CD4-positive, alpha-beta T cell treated with Interleukin-15 for 1 hour (primary cell): ENCODE data around the gene NDC80.

Source experiments
- DNase-seq: peaks from one replicate; pipeline ENCODE4 v3.0.0-alpha.2; 2020

NDC80 gene

DNA sequence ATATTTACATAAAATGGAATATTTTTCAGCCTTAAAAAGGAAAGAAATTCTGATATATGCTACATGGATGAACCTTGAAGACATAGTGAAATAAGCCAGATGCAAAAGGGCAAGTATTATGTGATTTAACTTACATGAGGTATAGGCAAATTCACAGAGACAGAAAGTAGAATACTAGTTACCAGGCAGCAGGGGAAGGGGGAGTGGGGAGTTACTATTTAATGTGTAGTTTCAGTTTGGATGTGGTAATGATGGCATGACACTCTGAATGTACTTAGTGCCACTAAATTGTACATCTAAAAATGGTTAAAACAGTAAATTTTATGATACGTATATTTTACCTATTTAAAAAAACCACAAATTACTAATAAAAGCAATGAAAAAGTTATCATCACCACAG lies 12.1 kb upstream of the NDC80 start:
- DNase-seq, result no peak

DNA sequence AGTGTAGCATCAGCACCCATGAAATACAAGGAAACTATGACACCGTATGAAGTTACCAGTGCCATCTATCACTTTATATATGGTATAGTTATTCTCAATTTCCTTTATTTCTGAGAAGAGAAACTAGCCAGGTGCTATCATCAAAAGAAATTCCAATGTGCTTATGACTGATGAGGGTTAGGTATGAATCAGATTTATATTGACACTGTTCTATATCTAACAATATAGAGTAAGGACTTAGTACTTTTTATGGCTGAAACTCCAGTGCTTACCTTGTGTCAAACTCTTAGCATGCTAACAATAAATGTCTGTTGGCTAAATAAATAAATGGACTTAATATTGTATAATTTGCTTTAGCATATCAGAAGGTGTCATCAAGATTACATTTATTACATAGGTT lies 7.0 kb upstream of the NDC80 start:
- no peak for DNase-seq

DNA sequence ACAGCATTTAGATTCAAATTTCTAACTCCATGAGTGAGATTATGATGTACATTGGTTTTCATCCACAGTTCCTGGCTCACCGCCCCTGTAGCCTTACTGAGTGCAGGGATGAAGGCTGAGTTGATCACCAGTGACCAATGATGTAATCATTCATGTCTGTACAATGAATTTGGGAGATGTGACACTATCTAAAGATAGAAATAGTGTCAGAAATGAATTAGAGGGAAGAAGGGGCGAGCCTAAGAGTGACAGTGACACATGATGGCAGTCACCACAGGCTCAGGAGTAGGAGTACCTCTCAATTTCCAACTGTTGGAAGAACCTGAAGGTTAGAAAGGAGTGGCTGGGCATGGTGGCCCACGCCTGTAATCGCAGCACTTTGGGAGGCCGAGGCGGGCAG lies 3.2 kb upstream of the NDC80 start:
- no peak for DNase-seq

DNA sequence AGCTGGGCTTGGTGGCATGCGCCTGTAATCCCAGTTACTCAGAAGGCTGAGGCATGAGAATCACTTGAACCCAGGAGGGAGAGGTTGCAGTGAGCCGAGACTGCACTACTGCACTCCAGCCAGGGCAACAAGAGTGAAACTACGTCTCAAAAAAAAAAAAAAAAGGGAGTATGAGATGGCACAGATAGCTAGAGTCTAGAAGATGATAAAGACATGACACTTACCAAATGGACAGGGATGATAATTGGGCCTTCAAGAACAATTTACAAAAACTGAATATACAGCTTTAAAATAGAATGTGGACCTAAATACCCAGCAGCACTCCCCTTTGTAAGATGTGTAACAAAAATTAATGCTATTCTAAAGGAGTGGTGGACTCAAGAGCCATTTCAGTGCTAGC lies 2.8 kb upstream of the NDC80 start:
- no peak for DNase-seq

DNA sequence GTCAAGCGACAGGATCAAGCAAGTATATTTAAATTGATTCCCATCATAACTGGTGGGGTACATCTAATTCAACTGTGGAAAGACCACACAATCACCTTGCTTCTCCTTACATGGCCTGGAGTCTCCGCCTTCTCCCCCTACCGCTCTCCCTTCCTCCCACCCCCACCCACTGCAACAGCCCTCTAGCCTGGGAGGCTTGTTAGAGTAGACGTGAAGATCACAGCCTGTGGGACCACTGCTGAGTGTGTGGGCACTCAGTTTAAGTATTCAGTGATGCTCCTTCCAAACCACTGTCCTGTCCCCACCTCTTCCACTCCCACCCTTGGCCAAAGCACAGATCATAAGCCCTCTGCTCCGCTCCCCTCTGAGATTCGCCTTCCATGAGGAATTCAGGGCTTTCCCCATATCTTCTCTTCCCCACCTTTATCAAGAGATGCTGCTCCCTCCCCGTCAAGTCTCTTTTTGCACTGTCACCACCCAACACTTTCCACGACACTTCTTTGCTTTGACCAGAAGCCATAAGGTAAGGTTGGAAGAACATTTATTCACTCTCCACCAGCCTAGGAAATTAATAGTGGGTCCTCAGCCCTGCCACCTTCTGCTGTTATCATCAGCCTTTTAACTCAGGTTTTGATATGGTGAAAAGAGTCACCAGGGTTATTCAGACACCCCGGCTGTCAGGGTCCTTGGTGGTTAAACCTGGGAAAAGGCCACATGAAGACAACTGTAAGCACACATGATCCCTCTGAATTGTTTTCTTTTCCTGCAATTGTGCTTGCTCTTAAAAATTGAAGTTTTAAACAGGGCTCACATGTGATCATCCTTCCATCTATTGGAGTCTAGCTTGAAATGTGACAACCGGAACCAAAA lies 1.8 kb upstream of the NDC80 start:
- no peak for DNase-seq

DNA sequence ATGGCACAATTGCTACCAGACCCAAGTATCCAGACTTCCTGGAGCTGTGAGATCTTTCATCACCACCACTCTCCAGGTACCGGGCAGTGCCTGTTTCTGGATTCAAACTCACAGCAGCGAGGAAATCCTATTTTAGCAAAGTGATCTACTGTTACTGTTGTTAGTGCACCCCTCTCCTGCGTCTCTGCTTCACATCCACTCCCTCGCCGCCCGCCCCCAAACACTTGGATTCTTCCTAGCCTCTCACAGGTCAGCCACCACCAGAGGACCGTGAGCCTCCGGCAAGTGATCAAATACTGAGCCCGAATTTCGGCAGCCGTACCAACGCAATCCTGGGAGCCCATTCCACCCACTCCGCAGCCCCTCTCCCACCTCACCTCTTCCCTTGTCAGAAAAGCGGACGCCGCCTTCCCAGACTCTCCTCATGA lies 571 bp upstream of the NDC80 start:
- DNase-seq, result peak; percentile 69

DNA sequence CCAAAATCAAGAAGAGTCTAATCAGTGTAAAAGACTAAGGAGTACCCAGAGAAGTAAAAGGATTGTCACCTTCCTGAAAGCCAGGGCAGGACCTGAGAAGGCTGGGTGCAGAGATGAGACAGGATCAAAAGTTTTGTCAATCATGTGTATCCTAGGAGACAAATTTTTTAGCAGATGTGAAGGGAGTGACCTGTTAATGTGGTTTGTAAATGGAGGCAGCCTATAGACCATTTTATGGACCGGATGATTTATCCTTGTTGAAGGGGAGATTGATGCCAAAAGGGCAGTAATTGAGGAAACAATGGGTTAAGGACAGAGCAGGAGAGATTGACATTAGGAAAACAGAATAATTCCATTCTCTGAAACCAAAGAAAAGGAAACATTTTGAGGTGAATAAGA lies 813 bp downstream of the NDC80 start:
- DNase-seq, result no peak

DNA sequence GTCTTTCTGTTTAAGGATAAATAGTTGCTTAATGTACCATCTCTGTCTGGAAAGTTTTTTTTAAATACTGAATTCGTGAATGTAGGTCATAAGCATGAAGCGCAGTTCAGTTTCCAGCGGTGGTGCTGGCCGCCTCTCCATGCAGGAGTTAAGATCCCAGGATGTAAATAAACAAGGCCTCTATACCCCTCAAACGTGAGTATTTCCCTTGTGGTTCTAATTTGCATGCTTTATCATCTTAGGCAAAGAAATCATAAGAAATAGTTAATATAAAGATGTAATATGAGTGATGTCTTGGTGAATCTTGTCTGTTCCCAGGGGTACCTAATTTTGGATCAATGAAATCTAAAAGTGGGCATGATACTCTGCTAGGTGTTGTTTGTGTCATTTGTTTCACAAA lies 1.5 kb downstream of the NDC80 start:
- DNase-seq, result no peak

DNA sequence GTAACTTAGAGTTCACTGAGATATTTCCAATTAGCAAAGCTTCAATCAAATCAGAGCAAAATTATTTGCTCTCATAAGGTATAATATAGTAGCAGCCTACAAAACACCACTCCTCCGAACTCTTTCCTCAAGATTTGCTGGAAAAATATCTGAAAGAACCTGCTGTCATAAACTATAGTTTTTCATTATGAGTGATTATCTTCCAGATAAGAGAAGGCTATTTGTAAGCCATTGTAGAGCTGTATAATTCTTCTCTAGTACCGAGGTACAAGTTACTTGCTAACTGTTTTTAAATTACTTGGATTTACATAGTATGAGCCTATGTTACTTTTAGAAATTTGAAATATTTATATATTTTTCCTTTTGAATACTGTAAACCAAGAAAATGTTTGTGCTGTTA lies 2.1 kb downstream of the NDC80 start:
- no peak for DNase-seq

DNA sequence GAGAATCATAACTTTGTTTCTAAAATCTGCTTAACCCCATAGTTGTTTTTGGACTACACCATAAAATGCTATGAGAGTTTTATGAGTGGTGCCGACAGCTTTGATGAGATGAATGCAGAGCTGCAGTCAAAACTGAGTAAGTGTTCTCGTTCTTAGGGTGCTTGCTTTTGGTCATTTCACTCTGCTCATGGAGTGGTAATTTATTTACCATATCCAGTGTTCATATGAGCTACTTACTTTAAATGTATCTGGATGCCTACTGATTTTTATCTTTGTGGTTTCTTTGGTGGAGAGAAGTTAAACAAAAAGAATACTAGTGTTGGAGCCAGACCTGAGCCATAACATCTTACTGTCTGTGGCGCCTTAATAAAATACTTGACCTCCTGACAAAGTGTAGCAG lies 16.4 kb downstream of the NDC80 start:
- no peak for DNase-seq

DNA sequence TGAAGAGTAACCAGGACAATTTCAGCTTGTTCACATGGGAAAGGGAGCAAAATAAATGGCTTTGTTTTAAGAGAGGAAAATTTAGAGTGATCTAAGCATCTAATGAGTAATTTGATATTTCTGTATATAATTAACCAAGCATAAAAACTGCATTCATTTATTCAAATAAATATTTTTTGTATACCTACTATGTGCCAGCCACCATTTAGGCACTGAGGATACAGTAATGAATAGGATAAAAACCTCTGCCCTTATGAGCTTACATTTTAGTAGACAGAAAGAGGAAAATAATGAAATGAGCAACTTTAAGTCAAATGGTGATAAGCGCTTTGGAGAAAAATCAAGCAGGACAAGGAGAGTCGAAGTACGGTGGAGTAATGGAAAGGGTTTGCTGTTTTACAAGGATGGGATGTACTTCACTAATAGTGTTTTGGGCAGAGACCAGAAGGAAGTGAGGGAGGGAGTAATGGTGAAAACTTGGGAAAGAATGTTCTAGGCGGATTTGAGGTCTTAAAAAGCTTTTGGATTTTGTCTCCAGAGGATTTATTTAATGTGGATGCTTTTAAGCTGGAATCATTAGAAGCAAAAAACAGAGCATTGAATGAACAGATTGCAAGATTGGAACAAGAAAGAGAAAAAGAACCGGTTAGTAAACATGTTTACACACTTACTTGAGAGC lies 17.4 kb downstream of the NDC80 start:
- DNase-seq, result no peak

DNA sequence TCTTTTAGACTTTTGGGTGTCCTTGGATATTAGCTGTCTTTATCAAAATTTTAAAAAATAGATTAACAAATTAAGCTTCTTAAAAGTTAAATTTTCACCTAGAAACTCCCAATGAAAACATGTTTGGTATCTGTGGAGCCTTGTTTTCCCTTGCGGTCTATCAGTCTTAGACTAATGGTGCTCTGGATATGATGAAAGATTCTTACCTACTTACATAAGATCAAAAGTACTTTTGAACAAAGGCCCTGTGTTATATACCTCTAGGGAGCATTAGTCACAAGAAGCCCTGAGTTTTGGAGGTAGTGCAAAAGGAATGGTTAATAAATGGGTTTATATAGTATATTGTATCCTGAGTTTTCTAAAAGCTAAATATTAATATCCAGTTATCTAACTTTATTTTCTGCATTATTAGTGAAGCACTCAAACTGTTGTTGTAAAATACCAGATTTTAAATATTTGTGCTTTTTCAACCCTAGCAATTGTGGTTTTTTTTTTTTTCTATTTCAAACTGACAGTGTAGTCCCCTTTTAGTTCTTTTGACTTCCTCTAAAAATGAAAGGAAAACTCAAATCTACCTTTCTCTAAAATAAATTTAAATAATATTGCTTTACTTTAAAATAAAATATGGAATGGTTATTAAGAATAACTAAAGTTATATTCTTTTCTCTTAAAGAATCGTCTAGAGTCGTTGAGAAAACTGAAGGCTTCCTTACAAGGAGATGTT lies 18.1 kb downstream of the NDC80 start:
- no peak for DNase-seq

DNA sequence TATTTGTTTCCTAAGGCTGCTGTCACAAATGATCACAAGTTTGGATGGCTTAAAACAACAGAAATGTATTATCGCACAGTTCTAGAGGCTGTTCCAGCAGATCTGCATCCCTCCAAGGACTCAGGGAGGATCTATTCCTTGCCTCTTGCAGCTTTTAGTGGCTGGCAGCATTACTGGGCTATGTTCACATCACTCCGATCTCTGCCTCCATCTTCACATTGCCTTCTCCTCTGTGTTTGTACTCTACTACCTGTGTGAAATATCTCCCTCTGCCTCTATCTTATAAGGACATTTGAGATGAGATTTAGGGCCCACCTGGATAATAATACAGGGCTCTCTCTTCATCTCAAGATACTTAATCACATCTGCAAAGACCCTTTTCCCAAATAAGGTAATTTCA lies 18.9 kb downstream of the NDC80 start:
- no peak for DNase-seq

DNA sequence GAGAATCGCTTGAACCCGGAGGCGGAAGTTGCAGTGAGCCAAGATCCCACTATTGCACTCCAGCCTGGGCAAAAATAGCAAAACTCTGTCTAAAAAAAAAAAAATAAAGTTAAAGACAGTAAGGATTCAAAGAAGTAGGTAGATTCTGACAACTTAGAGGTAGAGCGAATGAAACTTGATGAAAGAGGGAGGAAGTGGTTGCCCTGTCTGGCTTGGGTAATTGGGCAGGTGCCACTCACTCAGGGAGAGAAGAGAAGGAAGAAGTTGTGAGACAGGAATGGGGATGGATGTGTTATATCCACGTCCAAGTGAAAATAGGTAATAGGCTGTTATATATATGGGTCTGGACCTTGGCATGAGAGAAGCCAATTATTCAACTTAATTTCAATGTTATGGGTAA lies 26.3 kb downstream of the NDC80 start:
- DNase-seq, result no peak

DNA sequence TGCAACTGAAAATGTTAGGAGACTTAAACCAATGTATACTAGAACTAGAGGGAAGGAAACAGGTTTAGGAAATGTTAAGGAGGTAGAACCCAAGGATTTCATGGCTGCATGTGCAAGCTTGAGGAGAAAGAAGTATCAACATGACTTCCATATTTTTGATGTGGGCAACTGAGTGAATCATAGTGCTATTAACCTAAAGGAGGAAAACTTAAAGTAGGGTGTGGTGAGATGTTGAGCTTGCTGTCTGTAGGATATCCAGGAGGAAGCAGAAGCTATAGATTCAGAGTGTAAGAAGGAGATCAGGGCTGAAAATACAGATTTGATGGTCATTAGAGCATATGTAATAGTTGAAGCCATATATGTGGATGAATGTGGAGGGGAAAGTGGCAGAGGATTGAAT lies 31.5 kb downstream of the NDC80 start:
- DNase-seq, result no peak

DNA sequence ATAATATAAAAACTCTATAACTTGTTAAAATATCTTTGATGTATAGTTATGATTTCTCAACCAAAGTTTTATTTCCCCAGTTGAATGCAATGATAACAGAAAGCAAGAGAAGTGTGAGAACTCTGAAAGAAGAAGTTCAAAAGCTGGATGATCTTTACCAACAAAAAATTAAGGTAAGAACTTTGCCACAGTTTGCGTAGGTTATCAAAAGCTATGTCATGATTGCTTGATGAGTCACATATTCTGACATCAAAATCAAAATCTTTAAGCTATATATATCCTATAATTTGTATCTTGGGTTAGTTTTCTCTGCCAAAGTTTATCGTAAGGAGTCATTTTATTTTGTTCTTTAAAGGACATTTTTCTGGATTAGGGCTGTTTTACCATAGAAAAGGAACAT lies 35.0 kb downstream of the NDC80 start:
- DNase-seq, result no peak

DNA sequence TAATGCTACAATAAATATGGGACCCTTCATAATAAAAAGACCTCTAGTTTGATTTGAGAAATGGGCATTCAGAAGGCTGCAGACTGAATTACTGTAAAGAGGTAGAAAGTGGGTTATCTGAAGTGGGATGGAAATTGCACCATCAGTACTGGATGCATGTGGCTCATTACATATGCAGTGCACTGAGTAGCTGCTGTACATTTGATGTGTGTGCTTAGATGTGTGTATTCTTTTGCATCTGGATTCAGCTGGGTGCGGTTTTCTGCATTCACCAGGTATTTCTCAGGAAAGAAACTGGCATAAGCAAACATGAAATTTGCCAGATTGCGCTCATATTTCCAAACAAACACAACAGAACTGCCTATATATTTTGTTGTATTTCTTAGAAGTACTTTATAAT lies 38.2 kb downstream of the NDC80 start:
- DNase-seq, result no peak

DNA sequence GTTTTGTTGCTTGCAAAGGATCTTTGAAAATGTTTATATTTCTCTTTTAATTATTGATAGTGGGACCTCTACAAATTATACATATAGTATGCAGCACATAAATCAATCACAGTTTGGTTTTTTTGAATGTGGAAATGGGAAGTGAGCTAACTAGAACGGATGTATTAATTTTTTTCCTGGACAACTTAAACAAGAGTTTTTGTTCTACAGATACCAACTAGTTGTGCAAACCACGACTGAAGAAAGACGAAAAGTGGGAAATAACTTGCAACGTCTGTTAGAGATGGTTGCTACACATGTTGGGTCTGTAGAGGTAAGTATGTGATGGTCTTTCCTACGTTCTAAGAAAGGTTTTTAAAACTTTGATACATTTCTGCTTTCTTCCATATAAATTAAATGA lies 39.2 kb downstream of the NDC80 start:
- no peak for DNase-seq

DNA sequence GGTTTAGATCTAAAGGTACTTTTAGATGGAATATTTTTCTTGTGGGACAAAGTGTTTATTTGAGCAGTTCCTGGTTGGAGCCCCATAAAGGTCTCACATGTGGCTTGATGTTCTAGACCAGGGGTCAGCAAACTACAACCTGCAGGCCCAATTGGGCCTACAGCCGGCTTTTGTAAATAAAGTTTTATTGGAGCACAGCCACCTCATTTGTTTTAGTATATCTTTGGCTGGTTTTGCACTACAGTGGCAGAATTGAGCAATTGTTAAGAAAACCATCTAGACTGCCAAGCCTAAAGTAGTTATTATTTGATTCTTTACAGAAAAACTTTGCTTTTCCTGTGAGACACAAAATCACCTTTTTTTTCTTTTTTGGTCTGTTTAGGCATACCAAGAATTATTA lies 41.6 kb downstream of the NDC80 start:
- no peak for DNase-seq

DNA sequence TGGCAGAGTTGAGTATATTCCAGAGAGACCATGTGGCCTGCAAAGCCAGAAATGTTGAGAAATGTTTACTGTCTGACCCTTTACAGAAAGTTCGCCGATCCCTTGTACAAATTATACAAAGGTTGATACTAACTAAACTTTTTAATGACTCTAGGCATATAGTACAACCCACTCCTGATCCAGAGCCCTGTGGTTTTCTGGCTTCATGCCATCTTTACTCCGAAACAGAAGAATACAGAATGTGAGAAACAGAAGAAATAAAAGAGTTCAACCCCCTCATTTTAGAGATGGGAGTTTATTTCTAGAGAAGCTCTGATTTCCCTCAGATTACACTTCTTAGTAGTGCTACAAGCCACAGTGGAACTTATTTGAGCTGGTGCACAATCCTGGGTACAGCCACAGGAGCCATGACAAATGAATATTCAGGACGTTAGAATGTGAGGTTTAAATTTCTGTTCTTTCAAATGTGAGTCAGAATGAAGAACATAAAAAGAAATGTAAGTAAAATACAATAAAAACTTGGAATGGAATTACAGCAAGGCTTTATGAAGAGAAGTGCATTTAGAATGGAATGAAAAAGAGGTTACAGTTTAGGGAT lies 46.1 kb downstream of the NDC80 start:
- DNase-seq, result no peak

DNA sequence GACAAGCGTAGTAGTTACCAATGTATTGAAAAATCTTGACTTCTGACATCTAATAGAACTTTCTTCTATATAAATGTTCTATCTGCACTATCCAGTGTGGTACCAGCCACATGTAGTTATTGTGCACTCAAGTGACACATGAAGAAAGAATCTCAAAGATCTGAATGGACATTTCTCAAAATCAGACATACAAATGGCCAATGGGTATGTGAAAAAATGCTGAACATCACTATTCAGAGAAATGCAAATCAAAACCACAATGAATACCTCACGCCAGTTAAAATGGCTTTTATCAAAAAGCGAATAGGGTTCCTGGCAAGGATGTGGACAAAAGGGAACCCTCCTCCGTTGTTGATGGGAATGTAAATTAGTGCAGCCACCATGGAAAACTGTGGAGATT lies 46.7 kb downstream of the NDC80 start:
- no peak for DNase-seq

DNA sequence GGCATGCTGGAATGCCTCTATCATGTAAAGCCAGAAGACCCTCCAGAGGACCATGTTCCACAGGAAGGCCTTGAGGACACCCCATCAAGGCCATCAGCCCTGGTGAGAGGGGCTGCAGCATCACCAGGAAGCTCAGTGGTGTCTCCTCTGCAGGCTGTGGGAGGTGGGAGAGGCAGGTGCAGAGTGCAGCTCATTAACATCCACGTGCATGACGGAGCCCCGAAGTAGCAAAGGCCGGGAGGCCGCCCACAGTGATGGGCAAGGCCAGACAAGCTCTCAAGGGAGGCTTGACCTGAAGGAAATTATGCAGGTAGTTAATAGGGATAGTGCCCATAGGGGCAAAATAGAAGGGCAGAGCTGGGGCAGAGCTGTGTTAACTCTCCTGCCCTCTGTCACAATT lies 53.9 kb downstream of the NDC80 start:
- no peak for DNase-seq

DNA sequence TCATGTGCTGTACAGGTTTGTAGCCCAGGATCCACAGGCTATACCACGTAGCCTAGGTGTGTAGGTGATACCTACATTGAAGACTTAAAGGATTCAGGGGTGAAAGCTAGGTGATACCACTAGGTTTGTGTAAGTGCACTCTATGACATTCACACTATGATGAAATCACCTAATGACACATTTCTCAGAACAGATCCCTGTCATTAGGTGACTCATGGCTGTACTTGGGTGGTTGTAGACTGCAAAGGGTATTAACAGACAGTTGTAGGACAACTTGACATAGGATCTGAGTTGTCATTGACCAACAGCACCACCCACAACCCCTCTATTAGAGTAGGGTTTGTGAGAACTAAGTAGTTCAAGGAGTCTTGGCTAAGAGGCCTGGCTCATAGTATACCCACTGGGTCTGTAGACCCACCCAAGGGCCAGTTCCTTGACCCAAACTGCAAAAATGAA lies 56.5 kb downstream of the NDC80 start:
- no peak for DNase-seq

DNA sequence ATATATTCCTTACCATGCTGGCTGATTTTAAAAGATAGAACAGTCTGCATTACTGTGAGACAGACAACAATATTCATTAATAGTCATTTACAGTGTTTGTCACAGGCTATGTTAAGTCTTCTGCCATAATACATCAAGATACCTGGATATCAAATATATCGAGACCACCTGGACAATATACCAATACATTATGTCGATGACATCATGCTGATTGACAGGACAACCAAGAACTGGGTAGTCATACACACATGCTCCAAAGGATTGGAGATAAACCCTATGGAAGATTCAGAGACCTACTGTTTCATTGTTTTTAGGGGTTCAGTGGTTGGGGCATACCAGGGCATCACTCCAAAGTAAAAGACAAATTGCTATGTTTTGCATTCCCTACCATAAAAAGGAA lies 57.6 kb downstream of the NDC80 start:
- no peak for DNase-seq
